Endothelial cell of umbilical vein (primary cell): ENCODE measurements around the gene NTMT1. TPM values are rescaled to one million over a fixed set of nuclear protein-coding genes. Genes with fewer than 3 reads are reported as not detected.

ENCODE experiments used
- BruUV-seq: library from RNA; stranded (reverse); fragments of 400-500 nt; replicated peaks from 2 replicates; lab custom pipeline; 2021; lab: Mats Ljungman, UMichigan
- CTCF ChIA-PET: fragments of 300-600, 350-600 bp; sonication (Branson Sonifier 250); formaldehyde crosslinking; loops from one replicate; lab custom pipeline; 2021; ENCODE audit warnings: antibody characterized with exemption, inconsistent platforms; lab: Charles Lee
- POLR2A ChIA-PET: fragments of 300-600, 350-600 bp; sonication (Branson Sonifier 250); formaldehyde crosslinking; loops from one replicate; lab custom pipeline; 2021; ENCODE audit warnings: antibody characterized with exemption, inconsistent platforms; lab: Charles Lee
- DNase-seq: peaks from one replicate; pipeline ENCODE4 v3.0.0-alpha.2; 2011; ENCODE audit warnings: low read depth, low spot score
- FAIRE-seq: peaks from 2 replicates; lab custom pipeline; 2011; peaks lifted over from hg19 to GRCh38; lab: Jason Lieb, UNC
- H2AFZ ChIP-seq: 2 replicates; pipeline ENCODE4 v1.6.0; 2012; ENCODE audit warnings: low read depth, low read length, control low read depth, inconsistent platforms
- H3K27ac ChIP-seq: 2 replicates; pipeline ENCODE4 v1.5.1; 2011; ENCODE audit warnings: low read depth, mild to moderate bottlenecking, control low read depth, low read length, moderate library complexity; ENCODE audit not compliant: insufficient read depth
- H3K27me3 ChIP-seq, 2 experiments: 2 replicates each; pipeline versions ENCODE4 v1.6.0 to v1.6.1; 2011; ENCODE audit warnings: low read length in 2 of 2, mixed read lengths in 1 of 2; ENCODE audit not compliant: control insufficient read depth in 2 of 2, insufficient read depth in 2 of 2
- H3K36me3 ChIP-seq, 2 experiments: 2 replicates in 1 of 2; 3 replicates in 1 of 2; pipeline ENCODE4 v1.5.1; 2011; ENCODE audit warnings: low read length in 2 of 2, mild to moderate bottlenecking in 1 of 2, moderate library complexity in 1 of 2; ENCODE audit not compliant: control insufficient read depth in 2 of 2, insufficient read depth in 2 of 2; ENCODE audit errors: extremely low read depth in 1 of 2
- H3K4me1 ChIP-seq: 3 replicates; pipeline ENCODE4 v1.5.1; 2011; ENCODE audit warnings: mild to moderate bottlenecking, low read length; ENCODE audit not compliant: control insufficient read depth, insufficient read depth; ENCODE audit errors: extremely low read depth
- H3K4me2 ChIP-seq: 2 replicates; pipeline ENCODE4 v1.6.1; 2011; ENCODE audit warnings: low read length, control low read depth, mixed read lengths; ENCODE audit not compliant: insufficient read depth
- H3K4me3 ChIP-seq, 3 experiments: fragments of 200-600 bp in 1 of 3; sonication (generic), shearing (Covaris generic) in 1 of 3; replicated peaks in 1 of 3; 2 replicates each; pipeline ENCODE4 v1.5.1; 2011 to 2016; ENCODE audit warnings: control low read depth in 3 of 3, low read length in 3 of 3, mild to moderate bottlenecking in 2 of 3, inconsistent platforms in 1 of 3, low read depth in 1 of 3, moderate library complexity in 1 of 3; ENCODE audit not compliant: insufficient read depth in 1 of 3
- H3K79me2 ChIP-seq: 2 replicates; pipeline ENCODE4 v1.6.0; 2012; ENCODE audit warnings: low read length, inconsistent platforms; ENCODE audit not compliant: control insufficient read depth, insufficient read depth
- H3K9ac ChIP-seq: replicated peaks from 2 replicates; pipeline ENCODE3; 2011; ENCODE audit warnings: low read length, control low read depth; ENCODE audit not compliant: insufficient read depth; ENCODE audit errors: extremely low read depth
- H3K9me1 ChIP-seq: replicated peaks from 3 replicates; pipeline ENCODE4 v1.6.0; 2011; ENCODE audit warnings: mild to moderate bottlenecking, low read length; ENCODE audit not compliant: control insufficient read depth, insufficient read depth; ENCODE audit errors: extremely low read depth
- H3K9me3 ChIP-seq: replicated peaks from 2 replicates; pipeline ENCODE4 v1.5.1; 2012; ENCODE audit warnings: low read length, inconsistent platforms; ENCODE audit not compliant: control insufficient read depth, insufficient read depth
- H4K20me1 ChIP-seq: replicated peaks from 2 replicates; pipeline ENCODE3; 2011; ENCODE audit warnings: mild to moderate bottlenecking, low read length; ENCODE audit not compliant: control insufficient read depth, insufficient read depth; ENCODE audit errors: extremely low read depth
- CTCF ChIP-seq, 2 donors: IDR thresholded peaks; 1 replicate in 1 of 2; 2 replicates in 1 of 2; pipeline ENCODE4 v1.5.1; 2011; ENCODE audit warnings: low read length in 2 of 2, mild to moderate bottlenecking in 2 of 2, moderate library complexity in 2 of 2, control low read depth in 1 of 2, inconsistent platforms in 1 of 2, low read depth in 1 of 2; ENCODE audit not compliant: insufficient read depth in 1 of 2; ENCODE audit errors: extremely low read depth in 1 of 2
- EZH2 ChIP-seq: IDR thresholded peaks from 2 replicates; pipeline ENCODE4 v1.6.1; 2012; ENCODE audit warnings: borderline replicate concordance, low read depth, mild to moderate bottlenecking, moderate library complexity, low read length, inconsistent platforms; ENCODE audit not compliant: severe bottlenecking
- FOS ChIP-seq: IDR thresholded peaks from 2 replicates; pipeline ENCODE4 v1.6.1; 2011; ENCODE audit warnings: mild to moderate bottlenecking, low read length, moderate library complexity, borderline replicate concordance; ENCODE audit not compliant: insufficient read depth
- GATA2 ChIP-seq: IDR thresholded peaks from 2 replicates; pipeline ENCODE4 v1.7.0; 2011; ENCODE audit warnings: low read depth, mild to moderate bottlenecking, moderate library complexity, mixed read lengths, low read length; ENCODE audit not compliant: insufficient read length, insufficient read depth
- JUN ChIP-seq: IDR thresholded peaks from 2 replicates; pipeline ENCODE4 v1.6.1; 2011; ENCODE audit warnings: borderline replicate concordance, low read depth; ENCODE audit not compliant: insufficient read length, insufficient read depth
- MAX ChIP-seq: IDR thresholded peaks from 2 replicates; pipeline ENCODE4 v1.6.1; 2011; ENCODE audit not compliant: insufficient read depth, insufficient read length
- MYC ChIP-seq: IDR thresholded peaks from one replicate; pipeline ENCODE4 v1.6.1; 2011; ENCODE audit warnings: mild to moderate bottlenecking, low read depth, low read length
- POLR2A ChIP-seq: IDR thresholded peaks from 2 replicates; pipeline ENCODE4 v1.6.1; 2012; ENCODE audit warnings: low read depth, mild to moderate bottlenecking, control low read depth, low read length
- POLR2AphosphoS5 ChIP-seq: IDR thresholded peaks from 2 replicates; pipeline ENCODE4 v1.6.1; 2012; ENCODE audit warnings: low read depth, mild to moderate bottlenecking, control low read depth, low read length, moderate library complexity; ENCODE audit not compliant: insufficient read depth
- dilution Hi-C: fragments of 300-500 bp; cut with MboI; formaldehyde crosslinking; loops from one replicate; pipeline ENCODE4 v1.15.0; 2019; ENCODE audit warnings: low sequenced_read_pairs; ENCODE audit not compliant: extremely low pct_ligation_motif_present
- intact Hi-C: fragments of 100-400 bp; cut with micrococcal nuclease; formaldehyde crosslinking; loops from one replicate; pipeline ENCODE4 v1.10.0; 2022
- polyA plus RNA-seq, 4 experiments: library from polyadenylated mRNA; depleted of rRNA in 3 of 4; stranded (reverse) in 3 of 4; unstranded in 1 of 4; fragments of >200 nt; gene quantifications; 2 replicates each; pipeline versions ENCODE4 v1.2.1 to v1.2.3, GENCODE V29; 2011 to 2012; ENCODE audit warnings: missing spikeins in 1 of 4
- total RNA-seq: library from RNA; stranded (reverse); gene quantifications from 2 replicates; pipeline ENCODE4 v1.2.3, GENCODE V29; 2021

NTMT1 gene
- total and polyA plus RNA-seq, 2 donors (not counting 3 experiments of a cell fraction or from before 2014, with no cell fraction given): 47.6 to 58.3 TPM

DNA sequence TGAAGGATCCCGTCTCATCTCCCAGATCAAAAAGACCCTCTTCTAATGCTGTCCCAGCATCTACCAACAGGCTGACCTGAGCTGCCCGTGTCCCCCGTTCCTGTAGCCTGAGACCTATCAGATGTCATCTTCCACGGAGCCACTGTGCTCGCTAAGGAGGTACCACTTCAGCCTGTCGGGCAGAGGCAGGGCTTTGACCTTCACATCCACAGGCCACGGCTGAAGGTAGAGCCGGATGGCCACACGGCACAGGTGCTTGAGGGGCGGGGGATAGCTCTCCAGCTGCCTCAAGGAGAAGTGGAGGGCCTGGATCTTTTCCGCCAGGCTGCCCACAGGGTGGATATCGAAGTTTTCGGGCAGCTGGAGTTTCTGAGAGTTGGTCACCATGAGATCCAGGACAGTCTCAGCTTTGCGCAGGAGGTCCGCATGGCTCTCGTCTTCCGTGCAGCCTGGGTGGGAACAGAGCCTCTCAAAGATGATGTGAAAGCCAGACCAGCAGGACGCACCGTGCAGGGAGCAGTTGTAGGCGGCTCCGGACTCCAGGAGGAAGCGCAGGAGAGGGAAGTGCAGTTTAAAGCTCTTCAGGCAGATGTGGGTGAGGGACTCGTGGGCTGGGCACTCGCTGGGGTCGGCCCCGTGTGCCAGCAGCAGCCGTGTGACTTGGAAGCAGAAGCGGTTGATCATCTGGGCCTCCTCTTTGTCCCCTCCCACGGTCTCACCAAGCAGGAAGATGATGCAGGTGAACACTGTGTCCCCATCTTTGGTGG lies 11.9 kb downstream of the NTMT1 start:
- ChIA-PET CTCF (interaction anchor here (1.5 to 4.7 kb wide), 3 partner anchors 13 to 506 kb away, joined by 4 to 27 read pairs (median 6); partner anchors contain the start of gene NTMT1), POLR2A (no interaction called here)
- no peak for FAIRE-seq
- BruUV-seq: TSS peak; percentile 2
- Histone ChIP-seq H3K4me1 (peaks cover 10% of the 10 kb centered on the region), H3K4me2 (no peak overlapping the region), H3K4me3 (no peak overlapping the region), H3K9ac (no peak overlapping the region), H4K20me1 (no peaks in the 10 kb centered on the region), H3K36me3 (peaks cover 14 to 44% of the 10 kb centered on the region in 2 experiments), H2AFZ (no peak overlapping the region), H3K27me3 (no peaks in the 10 kb centered on the region), H3K9me3 (no peaks in the 10 kb centered on the region), H3K9me1 (no peaks in the 10 kb centered on the region), H3K27ac (no peak overlapping the region), H3K79me2 (peaks cover 35% of the 10 kb centered on the region)
- no peak for TF ChIP-seq GATA2
- TF ChIP-seq POLR2A: peak; percentile 15
- no peak for TF ChIP-seq MAX
- TF ChIP-seq MYC: no peak
- peak; percentile 12 for TF ChIP-seq POLR2AphosphoS5
- no peak for DNase-seq
- dilution Hi-C loops: no loop called here
- intact Hi-C loops: no loop called here

DNA sequence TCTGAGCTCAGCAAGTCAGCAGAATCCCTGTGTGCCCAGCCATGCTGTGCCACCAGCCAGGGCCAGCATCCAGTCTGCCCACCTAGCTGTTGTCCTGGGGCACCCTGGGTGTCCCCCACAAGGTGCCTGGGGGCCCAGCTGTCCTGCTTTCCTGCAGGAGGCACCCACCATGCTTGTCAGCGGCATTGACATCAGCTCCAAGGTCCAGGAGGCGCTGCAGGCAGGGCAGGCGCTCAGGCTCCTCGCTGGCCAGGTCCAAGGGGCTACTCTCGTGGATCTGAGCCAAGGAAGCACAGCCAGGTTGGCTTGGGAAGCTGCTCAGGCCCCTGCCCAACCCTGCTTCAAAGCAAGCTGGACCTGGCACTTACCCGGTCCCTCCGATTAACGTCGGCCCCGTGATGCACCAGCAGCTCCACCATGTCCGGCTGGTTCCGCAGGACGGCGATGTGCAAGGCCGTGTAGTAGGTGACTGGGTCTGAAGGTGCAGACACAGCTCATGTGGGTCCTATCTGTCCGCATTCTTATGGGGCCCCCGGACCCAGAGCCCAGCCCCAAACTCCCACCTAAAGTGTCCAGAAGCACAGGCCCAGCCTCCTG lies 13.2 kb downstream of the NTMT1 start:
- dilution Hi-C loops: no loop called here

More for the DNA sequence above, 13.2 kb downstream of the NTMT1 start:
- Histone ChIP-seq H2AFZ (no peak overlapping the region), H4K20me1 (no peaks in the 10 kb centered on the region), H3K4me3 (no peak overlapping the region), H3K9me3 (no peaks in the 10 kb centered on the region), H3K4me2 (no peak overlapping the region), H3K9me1 (no peaks in the 10 kb centered on the region), H3K36me3 (peaks cover 11 to 38% of the 10 kb centered on the region in 2 experiments), H3K27me3 (no peaks in the 10 kb centered on the region), H3K27ac (no peak overlapping the region), H3K4me1 (peaks cover 10% of the 10 kb centered on the region), H3K79me2 (peaks cover 24% of the 10 kb centered on the region), H3K9ac (no peak overlapping the region)
- POLR2A ChIA-PET: no interaction called here
- FAIRE-seq (no peak), DNase-seq (no peak)
- CTCF ChIA-PET: interaction anchor here (1.0 to 4.7 kb wide), 7 partner anchors 12 to 508 kb away, joined by 3 to 27 read pairs (median 5); partner anchors contain the start of genes C9orf50 and NTMT1
- intact Hi-C loops: no loop called here
- TF ChIP-seq JUN (no peak), MAX (no peak), GATA2 (no peak), EZH2 (no peak), CTCF (IDR thresholded peaks at IDR 0.05; ENCODE audit: extremely low read depth in 1 of 2, insufficient read depth in 1 of 2, low read depth in 1 of 2, low read length in 2 of 2) (no peak), MYC (no peak), POLR2AphosphoS5 (no peak), FOS (no peak), POLR2A (no peak)
- no TSS peak for BruUV-seq
